NCI-H2081 (cell line): ENCODE data around the gene TBCE.
"Not testable (repeated sequence)": the region's sequence is repeated elsewhere in the genome, so short reads cannot be mapped to it uniquely, and the experiment has no call there.

ENCODE experiments used
- DNase-seq, 2 experiments: peaks; one replicate each; lab custom pipeline; 2025; lab: John Stamatoyannopoulos, UW

TBCE gene

DNA sequence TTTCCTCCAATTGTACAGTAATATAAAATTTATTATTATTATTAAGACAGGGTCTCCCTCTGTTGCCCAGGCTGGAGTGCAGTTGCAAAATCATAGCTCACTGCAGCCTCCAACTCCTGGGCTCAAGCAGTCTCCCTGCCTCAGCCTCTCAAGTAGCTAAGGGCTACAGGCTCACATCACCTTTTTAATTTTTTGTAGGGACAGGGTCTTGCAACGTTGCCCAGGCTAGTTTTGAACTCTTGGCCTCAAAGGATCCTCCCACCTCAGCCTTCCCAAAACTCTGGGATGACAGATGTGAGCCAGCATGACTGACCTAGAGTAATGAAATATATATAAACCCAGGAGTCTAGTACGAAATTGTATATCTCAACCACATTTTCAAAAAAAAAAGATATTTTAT lies 87.9 kb downstream of the TBCE start:
- DNase-seq = no peak

DNA sequence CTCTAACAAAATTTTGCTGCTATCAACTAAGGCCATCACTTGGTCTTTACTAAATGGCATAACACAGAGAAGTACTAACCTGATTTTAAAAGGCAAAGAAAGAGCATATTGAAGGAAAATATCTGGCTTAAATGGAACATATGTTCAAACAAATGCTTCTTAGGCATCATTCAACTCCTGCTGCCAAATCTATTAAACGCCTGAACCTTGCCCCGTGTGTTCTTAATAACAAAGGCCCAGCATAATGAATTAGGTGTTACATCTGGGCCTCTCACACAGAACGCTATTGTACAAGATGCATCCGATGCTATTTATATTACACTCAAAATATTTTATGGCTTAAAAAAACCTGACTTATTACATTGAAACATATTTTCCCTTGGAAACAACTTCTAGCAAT lies 88.6 kb downstream of the TBCE start:
- DNase-seq = peak; percentile 38 to 59

- not testable (repeated sequence) for DNase-seq
Observed at GRCh38 chr1:235457856-235458255, 90.6 kb downstream of the TBCE start.

GRCh38 chr1:235460770-235461169 lies 93.5 kb downstream of the TBCE start:
- no peak for DNase-seq

DNA sequence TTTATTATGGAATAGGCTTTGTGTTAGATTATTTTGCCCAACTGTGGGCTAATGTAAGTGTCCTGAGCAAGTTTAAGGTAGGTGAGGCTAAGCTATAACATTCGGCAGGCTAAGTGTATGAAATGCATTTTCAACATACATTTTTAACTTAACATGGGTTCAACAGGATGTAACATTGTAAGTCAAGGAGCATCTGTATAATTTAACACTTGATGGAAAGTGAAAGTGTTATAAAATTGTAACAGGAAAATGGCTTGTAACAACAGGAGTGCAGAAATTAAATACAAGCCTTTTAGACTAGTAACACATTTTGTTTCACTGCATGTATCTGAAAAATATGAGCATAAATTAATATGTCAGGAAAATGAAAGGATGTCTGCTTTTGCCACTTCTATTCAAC lies 94.7 kb downstream of the TBCE start:
- no peak for DNase-seq

DNA sequence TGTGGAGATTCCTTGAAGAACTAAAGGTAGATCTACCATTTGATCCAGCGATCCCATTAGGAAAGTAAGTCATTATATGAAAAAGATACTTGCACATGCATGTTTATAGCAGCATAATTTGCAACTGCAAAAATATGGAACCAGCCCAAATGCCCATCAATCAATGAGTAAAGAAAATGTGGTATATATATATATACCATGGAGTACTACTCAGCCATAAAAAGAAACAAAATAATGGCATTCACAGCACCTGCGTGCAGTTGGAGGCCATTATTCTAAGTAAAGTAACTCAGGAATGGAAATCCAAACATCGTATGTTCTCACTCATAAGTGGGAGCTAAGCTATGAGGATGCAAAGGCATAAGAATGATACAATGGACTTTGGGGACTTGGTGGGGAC lies 95.6 kb downstream of the TBCE start:
- DNase-seq = not testable (repeated sequence)

- DNase-seq = no peak
Observed at GRCh38 chr1:235465066-235465465, 97.8 kb downstream of the TBCE start.

- DNase-seq = no peak
Observed at GRCh38 chr1:235468004-235468403, 100.8 kb downstream of the TBCE start.

- DNase-seq = no peak
Observed at GRCh38 chr1:235468970-235469369, 101.7 kb downstream of the TBCE start.

- DNase-seq = not testable (repeated sequence)
Observed at GRCh38 chr1:235469897-235470296, 102.7 kb downstream of the TBCE start.

- DNase-seq = peak in 1 of 2 experiments; percentile 5
Observed at GRCh38 chr1:235470741-235471439, 103.7 kb downstream of the TBCE start.

GRCh38 chr1:235473806-235474205 lies 106.6 kb downstream of the TBCE start:
- DNase-seq = no peak

DNA sequence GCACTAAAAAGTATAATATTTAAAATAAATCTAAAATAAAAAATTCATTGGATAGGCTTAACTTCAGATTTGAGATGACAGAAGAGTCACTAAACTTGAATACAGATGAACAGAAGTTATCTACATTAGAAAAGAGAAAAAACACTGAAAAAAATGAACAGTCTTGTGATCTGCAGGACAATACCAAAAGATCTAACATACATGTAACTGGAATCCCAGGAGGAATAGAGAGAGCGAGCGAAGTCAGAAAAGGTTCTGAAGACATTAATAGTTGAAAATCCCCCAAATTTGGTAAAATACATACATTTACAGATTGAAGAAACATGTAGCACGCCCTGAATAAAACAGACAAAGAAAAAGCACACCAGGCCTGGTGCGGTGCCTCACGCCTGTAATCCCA lies 115.9 kb downstream of the TBCE start:
- DNase-seq = no peak

- no peak for DNase-seq
Observed at GRCh38 chr1:235485558-235485957, 118.3 kb downstream of the TBCE start.

GRCh38 chr1:235486321-235486720 lies 119.1 kb downstream of the TBCE start:
- no peak for DNase-seq

GRCh38 chr1:235491644-235492043 lies 124.4 kb downstream of the TBCE start:
- no peak for DNase-seq

DNA sequence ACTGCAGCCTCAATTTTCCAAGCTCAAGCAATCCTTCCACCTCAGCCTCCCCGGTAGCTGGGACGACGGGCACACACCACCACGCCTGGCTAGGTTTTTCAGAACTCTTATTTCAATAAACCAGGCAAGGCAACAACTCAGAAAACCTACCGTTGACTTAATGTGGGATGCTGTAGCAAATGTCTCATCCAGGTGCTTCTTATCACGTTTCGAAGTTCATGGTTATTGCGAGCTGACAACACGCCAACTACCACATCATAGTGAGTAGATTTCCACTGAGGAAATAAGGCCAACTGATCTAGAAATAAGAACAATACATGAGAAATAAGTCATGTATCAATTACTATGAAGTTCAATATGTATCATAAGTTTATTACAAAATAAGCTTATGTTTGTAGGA lies 127.3 kb downstream of the TBCE start:
- DNase-seq = no peak

- no peak for DNase-seq
Observed at GRCh38 chr1:235495030-235495429, 127.8 kb downstream of the TBCE start.

GRCh38 chr1:235495551-235495950 lies 128.3 kb downstream of the TBCE start:
- no peak for DNase-seq

DNA sequence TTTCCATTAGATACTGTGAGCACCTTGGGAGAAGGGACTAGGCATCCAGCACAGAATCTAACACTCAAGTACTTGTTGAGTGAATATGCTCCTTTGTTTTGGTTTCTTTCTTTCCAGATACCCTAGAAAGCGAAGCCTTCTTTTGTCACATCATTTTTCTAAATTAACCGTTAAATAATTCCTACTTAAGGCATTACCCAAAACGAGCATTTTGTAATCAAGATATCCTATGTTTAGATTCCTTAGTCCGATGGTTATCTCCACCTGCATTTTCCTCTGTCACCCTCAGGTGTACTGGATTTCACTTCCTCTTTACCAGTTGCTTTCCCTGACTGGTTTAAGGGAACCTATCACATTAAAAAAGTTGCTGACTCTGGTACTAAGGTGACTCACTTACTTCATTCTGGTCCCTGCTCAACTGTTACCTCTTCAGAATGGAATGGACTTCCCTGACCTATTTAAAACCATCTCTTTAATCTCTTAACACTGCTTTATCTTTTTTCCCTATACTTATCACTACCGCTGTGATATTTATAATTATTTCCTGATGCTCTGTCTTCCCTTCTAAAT lies 133.8 kb downstream of the TBCE start:
- DNase-seq = no peak
